Natural killer cell (primary cell): ENCODE measurements around the gene ME1. TPM values are rescaled to one million over a fixed set of nuclear protein-coding genes. Genes with fewer than 3 reads are reported as not detected.
"Not testable (repeated sequence)": the region's sequence is repeated elsewhere in the genome, so short reads cannot be mapped to it uniquely, and the experiment has no call there.

ENCODE experiments used
- ATAC-seq, 3 donors: fragments of 150-1000 bp in 2 of 3; fragments of 200-7000 bp in 1 of 3; cut with Tn5 transposase; 1 replicate in 1 of 3; 2 replicates in 2 of 3; pipeline ENCODE4 v1.10.0; 2021; ENCODE audit warnings: mild to moderate bottlenecking in 2 of 3, moderate library complexity in 2 of 3
- DNase-seq, 2 donors: peaks; one replicate each; pipeline versions ENCODE4 v3.0.0 to v3.0.0-alpha.2; 2013 to 2021; ENCODE audit warnings: mixed read lengths in 1 of 2
- H3K27ac ChIP-seq: one replicate; pipeline ENCODE4 v1.5.1; 2013; ENCODE audit warnings: mild to moderate bottlenecking, low read length
- H3K27me3 ChIP-seq: one replicate; pipeline ENCODE4 v1.6.1; 2013; ENCODE audit warnings: low read length; ENCODE audit not compliant: control insufficient read depth, insufficient read depth
- H3K36me3 ChIP-seq: one replicate; pipeline ENCODE4 v1.6.1; 2013; ENCODE audit warnings: low read length; ENCODE audit not compliant: control insufficient read depth, insufficient read depth
- H3K4me1 ChIP-seq: one replicate; pipeline ENCODE4 v1.6.1; 2013; ENCODE audit warnings: low read length; ENCODE audit not compliant: control insufficient read depth, insufficient read depth
- H3K4me3 ChIP-seq: one replicate; pipeline ENCODE4 v1.5.1; 2013; ENCODE audit warnings: low read length
- H3K9me3 ChIP-seq: one replicate; pipeline ENCODE4 v1.6.1; 2013; ENCODE audit warnings: low read length; ENCODE audit not compliant: control insufficient read depth, insufficient read depth
- H3K27ac Mint-ChIP-seq, 2 donors: one replicate each; pipeline ENCODE4 v1.8.0; 2022; ENCODE audit warnings: mild to moderate bottlenecking in 2 of 2, mixed read lengths in 2 of 2, moderate library complexity in 1 of 2
- H3K27me3 Mint-ChIP-seq, 2 donors: one replicate each; pipeline ENCODE4 v1.8.0; 2022; ENCODE audit warnings: low read depth in 2 of 2, mixed read lengths in 2 of 2
- H3K36me3 Mint-ChIP-seq: one replicate; pipeline ENCODE4 v1.8.0; 2022; ENCODE audit warnings: mixed read lengths
- H3K4me1 Mint-ChIP-seq, 2 donors: one replicate each; pipeline ENCODE4 v1.8.0; 2022; ENCODE audit warnings: mixed read lengths in 2 of 2
- H3K4me3 Mint-ChIP-seq: one replicate; pipeline ENCODE4 v1.8.0; 2022; ENCODE audit warnings: mild to moderate bottlenecking, moderate library complexity, mixed read lengths
- H3K9me3 Mint-ChIP-seq, 2 donors: one replicate each; pipeline ENCODE4 v1.8.0; 2022; ENCODE audit warnings: mixed read lengths in 2 of 2
- CTCF ChIP-seq: fragments of 200-600 bp; IDR thresholded peaks from one replicate; pipeline ENCODE4 v1.8.0; 2022; ENCODE audit warnings: antibody characterized with exemption
- WGBS: methylation state at CpG from one replicate; pipeline ENCODE4 v1.1.7; 2013; ENCODE audit warnings: missing lambda C conversion rate; ENCODE audit not compliant: insufficient coverage; 5-methylcytosine and 5-hydroxymethylcytosine counted together
- intact Hi-C: fragments of 100-400 bp; cut with micrococcal nuclease; formaldehyde crosslinking; loops from one replicate; pipeline ENCODE4 v1.14.2; 2022
- total RNA-seq, 4 donors: library from RNA; stranded (reverse); fragments of 120-200 nt in 1 of 4; gene quantifications; one replicate each; pipeline versions ENCODE4 v1.2.3 to v1.2.4, GENCODE V29; 2013 to 2022

ME1 gene
- total RNA-seq, 3 donors from 2014 or later (not counting 1 experiment from before 2014, with no cell fraction given) = 0.14 to 0.32 TPM; not detected in 1

GRCh38 chr6:83459663-83460062 is 28.8 kb upstream of the ME1 start:
- no peak for TF ChIP-seq CTCF
- Histone ChIP-seq H3K9me3 (no peaks in the 10 kb centered on the region), H3K27me3 (no peaks in the 10 kb centered on the region), H3K4me1 (no peaks in the 10 kb centered on the region), H3K36me3 (no peaks in the 10 kb centered on the region), H3K4me3 (no peak overlapping the region), H3K27ac (no peak overlapping the region)
- Mint-ChIP-seq H3K36me3 (no peaks in the 10 kb centered on the region), H3K4me3 (no peak overlapping the region), H3K27ac (no peak overlapping the region), H3K9me3 (no peaks in the 10 kb centered on the region), H3K27me3 (peaks cover 0 to 2% of the 10 kb centered on the region in 2 donors), H3K4me1 (peaks cover 0 to 6% of the 10 kb centered on the region in 2 donors)
- ATAC-seq (no peak), DNase-seq (no peak)
- intact Hi-C loops = no loop called here

DNA sequence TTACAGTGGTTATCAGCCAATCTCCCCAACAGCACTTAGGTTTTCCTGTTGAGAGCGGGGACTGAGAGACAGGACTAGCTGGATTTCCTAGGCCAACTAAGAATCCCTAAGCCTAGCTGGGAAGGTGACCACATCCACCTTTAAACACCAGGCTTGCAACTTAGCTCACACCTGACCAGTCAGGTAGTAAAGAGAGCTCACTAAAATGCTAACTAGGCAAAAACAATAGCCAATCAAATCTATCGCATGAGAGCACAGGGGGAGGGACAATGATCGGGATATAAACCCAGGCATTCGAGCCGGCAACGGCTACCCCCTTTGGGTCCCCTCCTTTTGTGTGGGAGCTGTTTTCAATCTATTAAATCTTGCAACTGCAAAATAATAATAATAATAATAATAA is 19.2 kb upstream of the ME1 start:
- intact Hi-C loops, H3K4me3 ChIP-seq, H3K36me3 ChIP-seq, H3K36me3 Mint-ChIP-seq, H3K4me1 Mint-ChIP-seq, H3K9me3 ChIP-seq, H3K4me1 ChIP-seq, ATAC-seq, DNase-seq, H3K4me3 Mint-ChIP-seq, H3K9me3 Mint-ChIP-seq, H3K27ac Mint-ChIP-seq, H3K27ac ChIP-seq, H3K27me3 ChIP-seq: not testable (repeated sequence)
- peaks cover 3 to 17% of the 10 kb centered on the region in 2 donors for H3K27me3 Mint-ChIP-seq
- 90% methylated on average over 4 of the region's 6 CpGs for WGBS

GRCh38 chr6:83444086-83444699 is 13.3 kb upstream of the ME1 start:
- H3K27me3 Mint-ChIP-seq, H3K4me3 ChIP-seq, H3K4me1 ChIP-seq, H3K27ac Mint-ChIP-seq, intact Hi-C loops, H3K9me3 ChIP-seq, H3K36me3 Mint-ChIP-seq, H3K27ac ChIP-seq, H3K4me1 Mint-ChIP-seq, H3K9me3 Mint-ChIP-seq, DNase-seq, H3K36me3 ChIP-seq, H3K27me3 ChIP-seq, ATAC-seq: not testable (repeated sequence)
- WGBS = 70% methylated on average over 9 of the region's 9 CpGs
- H3K4me3 Mint-ChIP-seq = peak overlapping the region; percentile 28

GRCh38 chr6:83443516-83443915 is 12.7 kb upstream of the ME1 start:
- Mint-ChIP-seq H3K4me1 (peaks cover 0 to 5% of the 10 kb centered on the region in 2 donors), H3K27me3 (peaks cover 0 to 4% of the 10 kb centered on the region in 2 donors), H3K4me3 (no peak overlapping the region), H3K36me3 (no peaks in the 10 kb centered on the region), H3K9me3 (peaks cover 0 to 3% of the 10 kb centered on the region in 2 donors), H3K27ac (no peak overlapping the region)
- no peak for ATAC-seq
- H3K9me3 ChIP-seq = no peaks in the 10 kb centered on the region
- no peaks in the 10 kb centered on the region for H3K36me3 ChIP-seq
- no peak for DNase-seq
- no peaks in the 10 kb centered on the region for H3K4me1 ChIP-seq
- WGBS = 71% methylated on average over 4 of the region's 4 CpGs
- H3K27me3 ChIP-seq = peaks cover 2% of the 10 kb centered on the region
- intact Hi-C loops = no loop called here
- H3K27ac ChIP-seq = no peak overlapping the region
- no peak overlapping the region for H3K4me3 ChIP-seq
- TF ChIP-seq CTCF = no peak
